ENCODE measurements around the gene TBX19. TPM values are rescaled to one million over a fixed set of nuclear protein-coding genes. Genes with fewer than 3 reads are reported as not detected.

The TBX19 gene
- total and polyA plus RNA-seq, 2 of the 8 experiments (the other 6 are each of a cell fraction or from before 2014, with no cell fraction given): 1.0 to 1.8 TPM

GRCh38 chr1:168319691-168320090 lies 39.0 kb downstream of the TBX19 start:
- H3K79me1 ChIP-seq (ENCODE audit: low read depth, low read length): no peaks in the 10 kb centered on the region
- H2AFZ ChIP-seq (ENCODE audit: low read length): peak overlapping the region; percentile 47
- no peak overlapping the region for H3K9ac ChIP-seq (replicated peaks in 1 of 4; ENCODE audit: extremely low read depth in 1 of 4, low read depth in 3 of 4, low read length in 3 of 4)
- no peak overlapping the region for H3K27ac ChIP-seq (ENCODE audit: low read depth, low read length)
- no peak overlapping the region for H3K4me2 ChIP-seq (ENCODE audit: insufficient read depth in 1 of 2, low read depth in 2 of 2, low read length in 2 of 2)
- no peak overlapping the region for H3K4ac ChIP-seq (replicated peaks; ENCODE audit: insufficient read length, low read depth, low read length)
- FAIRE-seq: no peak
- no peaks in the 10 kb centered on the region for H3K23me2 ChIP-seq (ENCODE audit: low read depth, low read length)
- no peak overlapping the region for H4K8ac ChIP-seq (ENCODE audit: extremely low read depth, insufficient read depth, low read length)
- H2BK5ac ChIP-seq (ENCODE audit: low read depth, low read length): no peak overlapping the region
- H2BK120ac ChIP-seq (replicated peaks; ENCODE audit: low read depth, low read length): no peak overlapping the region
- no peak overlapping the region for H3K14ac ChIP-seq (ENCODE audit: insufficient read length)
- no peak overlapping the region for H4K5ac ChIP-seq (ENCODE audit: insufficient read length, low read depth, low read length)
- H4K91ac ChIP-seq (replicated peaks; ENCODE audit: insufficient read length, low read length): no peak overlapping the region
- no peak overlapping the region; the same call in 1 of the 2 replicates for H3K18ac ChIP-seq (ENCODE audit: extremely low read depth, low read length)
- H2BK12ac ChIP-seq (ENCODE audit: low read depth, low read length): no peak overlapping the region
- H2BK20ac ChIP-seq (ENCODE audit: low read length): no peak overlapping the region
- WGBS, 2 experiments (ENCODE audit: extremely low coverage in 1 of 2, insufficient coverage in 1 of 2, insufficient read length in 1 of 2, insufficient replicate concordance in 2 of 2, low coverage in 1 of 2, low lambda C conversion rate in 2 of 2, missing lambda C conversion rate in 1 of 2): 69% methylated on average over 8 of the region's 8 CpGs; no CpG with 5 or more reads in 1 of the 2 experiments
- H3K27me3 ChIP-seq (replicated peaks in 1 of 4; ENCODE audit: control insufficient read depth in 3 of 4, extremely low read depth in 1 of 4, insufficient read depth in 3 of 4, low read length in 3 of 4): no peaks in the 10 kb centered on the region
- H2AK5ac ChIP-seq (ENCODE audit: low read depth, low read length): no peak overlapping the region
- H3K79me2 ChIP-seq (ENCODE audit: control insufficient read depth in 1 of 2, insufficient read depth in 2 of 2, low read length in 2 of 2): no peaks in the 10 kb centered on the region
- H4K20me1 ChIP-seq (replicated peaks in 1 of 2; ENCODE audit: control insufficient read depth in 1 of 2, insufficient read depth in 2 of 2, low read length in 2 of 2): no peaks in the 10 kb centered on the region
- H3K4me3 ChIP-seq (ENCODE audit: extremely low read depth in 1 of 4, insufficient read depth in 2 of 4, low read depth in 3 of 4, low read length in 4 of 4): no peak overlapping the region
- no peaks in the 10 kb centered on the region for H3K9me3 ChIP-seq (ENCODE audit: insufficient read depth in 2 of 2, low read depth in 1 of 2, low read length in 1 of 2)
- peaks cover 0 to 9% (median 1%) of the 10 kb centered on the region in 4 experiments; a peak in 3 of 7 replicates for H3K4me1 ChIP-seq (replicated peaks in 1 of 4; ENCODE audit: control insufficient read depth in 3 of 4, insufficient read depth in 4 of 4, low read length in 3 of 4)
- peak in 1 of 2 experiments; percentile 53 for DNase-seq (ENCODE audit: low read depth in 1 of 2, low spot score in 2 of 2)
- no peak overlapping the region for H2BK15ac ChIP-seq (ENCODE audit: low read length)
- POLR2A ChIA-PET (ENCODE audit: partially characterized antibody): no interaction called here
- no peaks in the 10 kb centered on the region for H3K36me3 ChIP-seq (ENCODE audit: control insufficient read depth in 2 of 4, insufficient read depth in 4 of 4, low read length in 3 of 4)
- H3K23ac ChIP-seq (ENCODE audit: insufficient read length): no peak overlapping the region
- CTCF ChIA-PET (ENCODE audit: partially characterized antibody): interaction anchor here (0.8 to 2.2 kb wide), 3 partner anchors 8 to 85 kb away, joined by 3 to 10 read pairs (median 3); no protein-coding TSS in a partner anchor
- H3K56ac ChIP-seq (replicated peaks; ENCODE audit: insufficient read length, low read depth, low read length): no peak overlapping the region
- no peak for TF ChIP-seq TAF1 (IDR thresholded peaks at IDR 0.05; ENCODE audit: low read depth, low read length)
- no peak for TF ChIP-seq GABPA (IDR thresholded peaks at IDR 0.05; ENCODE audit: borderline replicate concordance, insufficient read depth, low read length)
- TF ChIP-seq SRF (IDR thresholded peaks at IDR 0.05; ENCODE audit: low read depth, low read length): no peak
- no peak for TF ChIP-seq EZH2 (IDR thresholded peaks at IDR 0.05; ENCODE audit: low read depth, low read length, severe bottlenecking)
- TF ChIP-seq RNF2 (IDR thresholded peaks at IDR 0.05; ENCODE audit: borderline replicate concordance, low read depth, low read length, missing control alignments, poor library complexity, severe bottlenecking): no peak
- no peak for TF ChIP-seq RFX5 (IDR thresholded peaks at IDR 0.05; ENCODE audit: borderline replicate concordance, low read depth, low read length)
- no peak for TF ChIP-seq TAF7 (optimal IDR thresholded peaks at IDR 0.05; ENCODE audit: borderline replicate concordance, low read depth, low read length)
- no peak for TF ChIP-seq RBBP5 (IDR thresholded peaks at IDR 0.05; ENCODE audit: borderline replicate concordance, low read depth, low read length)
- no peak for TF ChIP-seq SUZ12 (IDR thresholded peaks at IDR 0.05; ENCODE audit: low read length)
- no peak for TF ChIP-seq ASH2L (IDR thresholded peaks at IDR 0.05; ENCODE audit: low read length)

All from H1 (cell line).